Left renal pelvis (tissue), 4 donors: ENCODE measurements around the gene DYNLRB1. TPM values are rescaled to one million over a fixed set of nuclear protein-coding genes. Genes with fewer than 3 reads are reported as not detected.
"Not testable (repeated sequence)": the region's sequence is repeated elsewhere in the genome, so short reads cannot be mapped to it uniquely, and the experiment has no call there.

Experiments
- DNase-seq, 4 donors: peaks; one replicate each; pipeline ENCODE4 v3.0.0-alpha.2; 2013; ENCODE audit warnings: low read depth in 4 of 4, low spot score in 3 of 4
- polyA plus RNA-seq, 4 donors: library from polyadenylated mRNA; unstranded; fragments of 120-200 nt; gene quantifications; one replicate each; pipeline ENCODE4 v1.2.1, GENCODE V29; 2013; ENCODE audit not compliant: insufficient read length in 4 of 4

DYNLRB1 gene
- polyA plus RNA-seq, 4 donors, result 135 to 220 (median 197) TPM

GRCh38 chr20:34510575-34510974 is 5.6 kb upstream of the DYNLRB1 start:
- no peak for DNase-seq

- no peak for DNase-seq
These were observed 4.3 kb upstream of the DYNLRB1 start for GRCh38 chr20:34511891-34512265.

- DNase-seq, result no peak
These were observed 3.8 kb upstream of the DYNLRB1 start for GRCh38 chr20:34512266-34512954.

- no peak for DNase-seq
These were observed 3.2 kb upstream of the DYNLRB1 start for GRCh38 chr20:34512955-34513419.

- DNase-seq, result not testable (repeated sequence)
These were observed 2.2 kb upstream of the DYNLRB1 start for GRCh38 chr20:34514034-34514433.

GRCh38 chr20:34514897-34515483 is 1.2 kb upstream of the DYNLRB1 start:
- DNase-seq, result no peak

GRCh38 chr20:34515484-34516246 is 557 bp upstream of the DYNLRB1 start:
- no peak for DNase-seq

GRCh38 chr20:34517114-34517505 is 888 bp downstream of the DYNLRB1 start:
- DNase-seq, result no peak

GRCh38 chr20:34518863-34519262 is 2.6 kb downstream of the DYNLRB1 start:
- DNase-seq, result not testable (repeated sequence)

- not testable (repeated sequence) for DNase-seq
These were observed 3.6 kb downstream of the DYNLRB1 start for GRCh38 chr20:34519841-34520240.

GRCh38 chr20:34522969-34523871 is 7.0 kb downstream of the DYNLRB1 start:
- DNase-seq, result no peak

- no peak for DNase-seq
These were observed 8.2 kb downstream of the DYNLRB1 start for GRCh38 chr20:34524426-34524825.

GRCh38 chr20:34525342-34525708 is 9.1 kb downstream of the DYNLRB1 start:
- DNase-seq, result no peak

GRCh38 chr20:34525709-34526416 is 9.6 kb downstream of the DYNLRB1 start:
- DNase-seq, result no peak

GRCh38 chr20:34526466-34526865 is 10.2 kb downstream of the DYNLRB1 start:
- no peak for DNase-seq

GRCh38 chr20:34527016-34527415 is 10.8 kb downstream of the DYNLRB1 start:
- DNase-seq, result no peak

GRCh38 chr20:34528921-34529297 is 12.7 kb downstream of the DYNLRB1 start:
- no peak for DNase-seq

- DNase-seq, result no peak
These were observed 13.5 kb downstream of the DYNLRB1 start for GRCh38 chr20:34529742-34530141.

- DNase-seq, result no peak
These were observed 14.1 kb downstream of the DYNLRB1 start for GRCh38 chr20:34530342-34530741.

GRCh38 chr20:34531608-34532265 is 15.5 kb downstream of the DYNLRB1 start:
- DNase-seq, result no peak
